Activated B cell treated with CpG ODN at 0.5 μM for 24 hours (primary cell): ENCODE results near the gene CEP83. TPM values are rescaled to one million over a fixed set of nuclear protein-coding genes. Genes with fewer than 3 reads are reported as not detected.

ENCODE experiments used
- ATAC-seq: fragments of 200-7000 bp; cut with Tn5 transposase; one replicate; pipeline ENCODE4 v1.10.0; 2021; ENCODE audit warnings: low read depth, mild to moderate bottlenecking, moderate library complexity
- CTCF ChIA-PET: fragments of 350-600 bp; sonication (Branson Sonifier 250); formaldehyde crosslinking; loops from one replicate; lab custom pipeline; 2021; ENCODE audit warnings: antibody characterized with exemption; lab: Charles Lee
- POLR2A ChIA-PET: fragments of 350-600 bp; sonication (Branson Sonifier 250); formaldehyde crosslinking; loops from one replicate; lab custom pipeline; 2021; ENCODE audit warnings: antibody characterized with exemption; lab: Charles Lee
- DNase-seq: peaks from one replicate; pipeline ENCODE4 v3.0.0; 2022
- H3K27ac Mint-ChIP-seq: one replicate; pipeline ENCODE4 v1.8.0; 2020; ENCODE audit warnings: mixed read lengths
- H3K27me3 Mint-ChIP-seq: one replicate; pipeline ENCODE4 v1.8.0; 2021; ENCODE audit warnings: mixed read lengths
- H3K36me3 Mint-ChIP-seq: one replicate; pipeline ENCODE4 v1.8.0; 2021; ENCODE audit warnings: low read depth, mixed read lengths
- H3K4me1 Mint-ChIP-seq: one replicate; pipeline ENCODE4 v1.8.0; 2021; ENCODE audit warnings: mixed read lengths
- H3K4me3 Mint-ChIP-seq: one replicate; pipeline ENCODE4 v1.8.0; 2020; ENCODE audit warnings: mild to moderate bottlenecking, mixed read lengths
- H3K9me3 Mint-ChIP-seq: one replicate; pipeline ENCODE4 v1.8.0; 2020; ENCODE audit warnings: mixed read lengths
- intact Hi-C: fragments of 100-400 bp; cut with micrococcal nuclease; formaldehyde crosslinking; loops from one replicate; pipeline ENCODE4 v1.15.1; 2024
- total RNA-seq: library from RNA; stranded (reverse); gene quantifications from 2 replicates; pipeline ENCODE4 v1.2.3, GENCODE V29; 2022
- TF ChIP-seq, protein P1 (sequence below): fragments of 200-600 bp; IDR thresholded peaks from one replicate; pipeline ENCODE4 v1.8.0; 2022; ENCODE audit warnings: antibody characterized with exemption, mild to moderate bottlenecking

Gene CEP83
- total RNA-seq, 1 donor from 2014 or later = 36.9 TPM

DNA sequence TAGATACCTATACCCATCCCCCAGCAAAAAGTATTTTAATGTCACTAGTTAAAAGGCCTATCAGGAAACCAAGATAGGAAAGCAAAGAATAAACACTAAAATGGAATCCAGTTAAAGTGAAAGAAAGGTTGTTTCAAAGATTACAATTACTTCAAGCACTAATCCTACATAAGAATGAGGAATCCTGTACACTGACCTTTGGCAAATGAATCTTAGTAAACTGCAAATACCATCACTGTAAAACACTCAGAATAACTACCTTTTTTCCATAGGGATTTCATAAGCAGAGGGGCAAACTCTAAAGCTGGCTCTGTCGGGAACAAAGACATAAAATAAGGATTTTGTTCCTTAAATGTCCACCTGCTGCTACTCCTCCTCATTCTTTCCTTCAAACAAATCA is 25.9 kb downstream of the CEP83 start:
- POLR2A ChIA-PET = no interaction called here
- Mint-ChIP-seq H3K27ac (no peak overlapping the region), H3K9me3 (peaks cover 19% of the 10 kb centered on the region), H3K27me3 (no peaks in the 10 kb centered on the region), H3K4me1 (peaks cover 12% of the 10 kb centered on the region), H3K36me3 (peaks cover 22% of the 10 kb centered on the region), H3K4me3 (no peak overlapping the region)
- no peak for DNase-seq
- CTCF ChIA-PET = interaction anchor here (0.7 to 4.8 kb wide), 13 partner anchors 17 to 332 kb away, joined by 3 to 35 read pairs (median 4); partner anchors contain the start of gene PLXNC1
- ATAC-seq = no peak
- intact Hi-C loops = loop anchor here (1.0 to 5.0 kb wide), 6 partner anchors 99 to 931 kb away; no protein-coding TSS in a partner anchor
- TF ChIP-seq, protein P1, sequence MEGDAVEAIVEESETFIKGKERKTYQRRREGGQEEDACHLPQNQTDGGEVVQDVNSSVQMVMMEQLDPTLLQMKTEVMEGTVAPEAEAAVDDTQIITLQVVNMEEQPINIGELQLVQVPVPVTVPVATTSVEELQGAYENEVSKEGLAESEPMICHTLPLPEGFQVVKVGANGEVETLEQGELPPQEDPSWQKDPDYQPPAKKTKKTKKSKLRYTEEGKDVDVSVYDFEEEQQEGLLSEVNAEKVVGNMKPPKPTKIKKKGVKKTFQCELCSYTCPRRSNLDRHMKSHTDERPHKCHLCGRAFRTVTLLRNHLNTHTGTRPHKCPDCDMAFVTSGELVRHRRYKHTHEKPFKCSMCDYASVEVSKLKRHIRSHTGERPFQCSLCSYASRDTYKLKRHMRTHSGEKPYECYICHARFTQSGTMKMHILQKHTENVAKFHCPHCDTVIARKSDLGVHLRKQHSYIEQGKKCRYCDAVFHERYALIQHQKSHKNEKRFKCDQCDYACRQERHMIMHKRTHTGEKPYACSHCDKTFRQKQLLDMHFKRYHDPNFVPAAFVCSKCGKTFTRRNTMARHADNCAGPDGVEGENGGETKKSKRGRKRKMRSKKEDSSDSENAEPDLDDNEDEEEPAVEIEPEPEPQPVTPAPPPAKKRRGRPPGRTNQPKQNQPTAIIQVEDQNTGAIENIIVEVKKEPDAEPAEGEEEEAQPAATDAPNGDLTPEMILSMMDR = no peak

DNA sequence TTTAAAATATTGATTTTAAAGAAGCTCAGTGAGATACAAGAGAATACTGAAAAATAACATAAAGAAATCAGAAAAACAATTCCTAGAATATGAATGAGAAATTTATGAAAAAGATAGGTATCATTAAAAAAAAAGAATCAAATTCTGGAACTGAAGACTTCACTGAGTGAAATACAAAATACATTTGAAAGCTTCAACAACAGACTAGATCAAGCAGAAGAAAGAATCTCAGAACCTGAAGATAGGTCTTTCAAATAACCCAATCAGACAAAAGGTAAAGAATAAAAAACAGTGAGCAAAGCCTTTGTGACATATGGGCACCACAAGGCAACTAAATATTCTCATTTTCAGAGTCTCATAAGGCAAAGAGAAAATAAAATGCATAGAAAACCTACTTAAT is 29.4 kb downstream of the CEP83 start:
- intact Hi-C loops = loop anchor here (5.0 kb wide), 2 partner anchors 223 to 928 kb away; no protein-coding TSS in a partner anchor
- H3K4me1 Mint-ChIP-seq = peaks cover 4% of the 10 kb centered on the region
- no peaks in the 10 kb centered on the region for H3K27me3 Mint-ChIP-seq
- CTCF ChIA-PET = no interaction called here
- POLR2A ChIA-PET = no interaction called here
- H3K36me3 Mint-ChIP-seq = peaks cover 25% of the 10 kb centered on the region
- H3K27ac Mint-ChIP-seq = no peak overlapping the region
- DNase-seq (no peak), ATAC-seq (no peak)
- H3K4me3 Mint-ChIP-seq = no peak overlapping the region
- H3K9me3 Mint-ChIP-seq = peaks cover 17% of the 10 kb centered on the region
- TF ChIP-seq, protein P1 = no peak

DNA sequence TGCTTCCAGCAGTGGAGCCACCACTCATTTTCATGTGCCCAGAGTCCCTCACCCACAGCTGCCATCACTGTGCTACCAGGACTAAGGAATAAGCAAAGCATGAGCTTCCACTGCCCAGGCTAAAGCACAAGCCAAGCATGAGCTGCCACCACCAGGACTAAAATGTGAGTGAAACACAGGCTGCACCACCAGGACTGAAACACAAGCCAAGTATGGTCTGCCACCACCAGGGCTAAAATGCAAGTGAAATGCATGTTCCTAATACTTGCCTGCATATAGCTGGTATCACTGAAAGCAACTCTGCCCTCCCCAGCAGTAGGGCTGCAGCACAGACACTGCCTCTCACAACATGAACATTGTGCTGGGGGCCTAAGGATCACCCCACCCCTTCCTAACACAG is 30.0 kb downstream of the CEP83 start:
- peaks cover 27% of the 10 kb centered on the region for H3K36me3 Mint-ChIP-seq
- POLR2A ChIA-PET = no interaction called here
- no peak for DNase-seq

DNA sequence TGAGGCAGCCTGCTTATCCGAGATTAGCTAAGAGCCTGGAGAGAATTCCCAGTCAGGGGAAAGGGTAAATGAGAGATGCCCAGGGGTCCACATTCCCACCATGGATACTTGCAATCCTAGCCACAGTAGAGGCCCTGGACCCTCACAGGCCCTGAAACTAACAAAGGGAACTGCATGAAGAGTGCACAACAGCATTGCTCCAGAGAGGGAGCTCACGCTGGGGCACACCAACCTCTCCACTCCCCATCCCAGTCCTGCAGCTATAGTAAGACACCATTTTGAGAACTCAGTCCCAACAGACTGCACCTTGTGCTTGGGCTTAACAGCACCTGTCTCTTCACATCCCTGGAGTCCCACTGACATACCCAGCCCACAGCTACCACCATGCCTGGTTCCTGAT is 30.5 kb downstream of the CEP83 start:
- Mint-ChIP-seq H3K36me3 (peaks cover 31% of the 10 kb centered on the region), H3K4me3 (no peak overlapping the region), H3K27me3 (no peaks in the 10 kb centered on the region), H3K27ac (no peak overlapping the region), H3K4me1 (peaks cover 2% of the 10 kb centered on the region), H3K9me3 (peaks cover 18% of the 10 kb centered on the region)
- ChIA-PET CTCF (interaction anchor here (1.0 kb wide), 1 partner anchor 280 kb away, joined by 3 read pairs; no protein-coding TSS in a partner anchor), POLR2A (no interaction called here)
- no peak for DNase-seq
- intact Hi-C loops = no loop called here
- ATAC-seq = no peak
- TF ChIP-seq, protein P1 = no peak

More for the DNA sequence above, 30.0 kb downstream of the CEP83 start:
- intact Hi-C loops = loop anchor here (5.0 kb wide), 2 partner anchors 222 to 927 kb away; no protein-coding TSS in a partner anchor
- CTCF ChIA-PET = interaction anchor here (1.0 kb wide), 1 partner anchor 280 kb away, joined by 3 read pairs; no protein-coding TSS in a partner anchor
- Mint-ChIP-seq H3K27me3 (no peaks in the 10 kb centered on the region), H3K9me3 (peaks cover 18% of the 10 kb centered on the region), H3K4me1 (peaks cover 2% of the 10 kb centered on the region), H3K27ac (no peak overlapping the region), H3K4me3 (no peak overlapping the region)
- no peak for ATAC-seq
- TF ChIP-seq, protein P1 = no peak

DNA sequence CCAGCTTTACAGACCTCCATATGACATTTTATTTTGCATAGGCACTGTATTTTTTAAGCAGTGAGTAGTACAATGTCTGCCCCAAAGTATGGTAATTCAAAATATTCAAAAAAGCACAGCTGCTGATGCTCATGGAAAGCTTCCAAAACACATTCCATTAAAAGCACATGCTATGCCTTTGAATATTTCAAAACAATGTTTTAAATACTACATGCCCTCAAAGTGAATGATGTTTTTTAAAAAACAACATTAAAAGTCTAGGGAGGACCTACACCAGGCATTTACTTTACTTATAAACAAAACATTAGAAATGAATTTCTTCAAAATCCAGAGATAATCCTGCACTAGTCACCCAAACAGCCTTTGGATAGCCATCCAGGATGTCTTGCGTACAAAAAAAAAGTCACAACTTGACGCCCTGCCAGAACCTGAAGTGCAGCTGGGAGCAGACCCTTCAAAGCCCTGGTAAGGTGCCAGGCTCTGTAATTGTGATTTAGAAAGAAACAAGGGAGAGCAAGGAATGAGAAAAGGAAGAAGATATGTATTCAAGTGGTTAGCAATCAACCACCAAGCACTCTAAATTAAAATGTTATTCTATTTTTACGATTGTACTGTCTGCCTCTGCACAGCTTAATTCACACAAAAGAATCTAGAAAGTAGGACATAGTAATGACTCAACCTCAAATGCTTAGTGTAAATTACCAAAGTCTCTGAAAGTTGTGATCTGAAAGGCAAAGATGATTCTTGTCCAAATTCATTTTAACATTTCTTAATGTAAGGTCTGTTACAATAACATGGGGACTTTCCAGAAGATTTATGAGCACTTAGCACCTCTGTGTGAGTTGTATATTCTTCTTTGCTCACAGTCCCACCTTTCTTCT is 31.9 kb downstream of the CEP83 start:
- no peak for ATAC-seq
- H3K27ac Mint-ChIP-seq = no peak overlapping the region
- intact Hi-C loops = no loop called here

More for the DNA sequence above, 31.9 kb downstream of the CEP83 start:
- peaks cover 40% of the 10 kb centered on the region for H3K36me3 Mint-ChIP-seq
- peaks cover 2% of the 10 kb centered on the region for H3K4me1 Mint-ChIP-seq
- H3K27me3 Mint-ChIP-seq = no peaks in the 10 kb centered on the region
- TF ChIP-seq, protein P1 = no peak
- CTCF ChIA-PET = no interaction called here
- no peak overlapping the region for H3K4me3 Mint-ChIP-seq
- peaks cover 22% of the 10 kb centered on the region for H3K9me3 Mint-ChIP-seq
- DNase-seq = no peak
- POLR2A ChIA-PET = no interaction called here
